GM12874 (cell line): ENCODE measurements around the gene MT2A.

ENCODE experiments used
- TF ChIP-seq, protein P1 (sequence below): IDR thresholded peaks from 2 replicates; pipeline ENCODE4 v1.5.1; 2011; ENCODE audit warnings: low read depth, mild to moderate bottlenecking, control low read depth, low read length, moderate library complexity; ENCODE audit not compliant: insufficient read depth

MT2A gene

DNA sequence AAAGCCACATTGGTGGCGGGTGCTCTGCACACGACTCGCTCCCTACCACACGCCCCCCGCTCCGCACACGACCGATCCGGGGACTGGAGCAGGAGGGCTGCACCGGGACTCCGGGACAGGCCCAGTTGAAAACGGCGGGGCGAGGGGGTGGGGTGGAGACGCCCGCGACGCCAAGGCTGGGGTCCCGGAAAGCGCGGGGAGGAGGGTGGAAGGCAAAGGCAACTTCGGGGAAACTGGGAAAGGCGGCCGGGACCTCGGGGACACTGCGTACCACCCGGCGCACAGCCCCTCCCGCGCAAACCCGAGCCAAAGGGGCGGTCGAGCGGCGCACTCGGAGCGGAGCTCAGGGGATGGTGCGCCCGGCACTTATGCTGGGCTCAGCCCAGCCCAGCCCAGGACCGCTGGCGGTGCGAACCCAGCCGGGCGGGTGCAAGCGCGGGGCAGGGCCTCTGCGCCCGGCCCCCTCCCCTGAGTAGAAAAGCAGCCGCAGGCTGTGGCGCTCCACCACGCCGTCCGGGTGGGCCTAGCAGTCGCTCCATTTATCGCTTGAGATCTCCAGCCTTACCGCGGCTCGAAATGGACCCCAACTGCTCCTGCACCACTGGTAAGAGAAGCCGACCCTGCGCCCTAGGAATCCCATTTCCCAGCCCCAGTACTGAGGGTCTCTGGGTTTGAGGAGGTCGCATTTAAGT, 23.9 kb downstream of the MT2A start, which contains the start of gene MT1M:
TSS of gene MT1M (plus strand) at position 504 of the 692 bp plus-strand sequence. CDS start at position 577, 73 bp downstream.
- TF ChIP-seq, protein P1, sequence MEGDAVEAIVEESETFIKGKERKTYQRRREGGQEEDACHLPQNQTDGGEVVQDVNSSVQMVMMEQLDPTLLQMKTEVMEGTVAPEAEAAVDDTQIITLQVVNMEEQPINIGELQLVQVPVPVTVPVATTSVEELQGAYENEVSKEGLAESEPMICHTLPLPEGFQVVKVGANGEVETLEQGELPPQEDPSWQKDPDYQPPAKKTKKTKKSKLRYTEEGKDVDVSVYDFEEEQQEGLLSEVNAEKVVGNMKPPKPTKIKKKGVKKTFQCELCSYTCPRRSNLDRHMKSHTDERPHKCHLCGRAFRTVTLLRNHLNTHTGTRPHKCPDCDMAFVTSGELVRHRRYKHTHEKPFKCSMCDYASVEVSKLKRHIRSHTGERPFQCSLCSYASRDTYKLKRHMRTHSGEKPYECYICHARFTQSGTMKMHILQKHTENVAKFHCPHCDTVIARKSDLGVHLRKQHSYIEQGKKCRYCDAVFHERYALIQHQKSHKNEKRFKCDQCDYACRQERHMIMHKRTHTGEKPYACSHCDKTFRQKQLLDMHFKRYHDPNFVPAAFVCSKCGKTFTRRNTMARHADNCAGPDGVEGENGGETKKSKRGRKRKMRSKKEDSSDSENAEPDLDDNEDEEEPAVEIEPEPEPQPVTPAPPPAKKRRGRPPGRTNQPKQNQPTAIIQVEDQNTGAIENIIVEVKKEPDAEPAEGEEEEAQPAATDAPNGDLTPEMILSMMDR: no peak

DNA sequence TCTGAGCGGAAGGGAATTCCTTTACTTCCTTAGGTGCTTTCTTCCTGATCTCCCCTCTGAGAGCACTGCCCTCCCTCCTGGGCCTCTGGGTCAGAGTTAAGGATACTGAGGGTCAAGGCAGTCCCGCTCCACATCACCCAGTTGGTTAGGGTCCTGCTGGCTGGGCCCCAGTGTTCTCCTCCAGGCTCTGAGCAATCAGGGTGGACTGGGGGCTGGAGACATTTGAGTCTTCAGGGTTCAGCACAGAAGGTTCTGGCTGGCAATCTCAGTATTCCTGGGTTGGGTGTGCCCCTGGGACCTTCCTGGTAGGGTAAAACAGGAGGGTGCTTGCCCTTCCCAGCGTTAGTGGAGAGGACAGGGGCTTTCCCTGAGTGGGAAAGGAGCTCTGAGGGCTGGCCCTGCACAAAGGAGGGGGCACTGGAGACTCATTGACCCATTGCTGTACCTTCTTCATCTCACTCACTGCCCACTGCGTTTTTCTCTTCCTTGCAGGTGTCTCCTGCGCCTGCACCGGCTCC, 24.5 kb downstream of the MT2A start:
- TF ChIP-seq, protein P1: no peak

DNA sequence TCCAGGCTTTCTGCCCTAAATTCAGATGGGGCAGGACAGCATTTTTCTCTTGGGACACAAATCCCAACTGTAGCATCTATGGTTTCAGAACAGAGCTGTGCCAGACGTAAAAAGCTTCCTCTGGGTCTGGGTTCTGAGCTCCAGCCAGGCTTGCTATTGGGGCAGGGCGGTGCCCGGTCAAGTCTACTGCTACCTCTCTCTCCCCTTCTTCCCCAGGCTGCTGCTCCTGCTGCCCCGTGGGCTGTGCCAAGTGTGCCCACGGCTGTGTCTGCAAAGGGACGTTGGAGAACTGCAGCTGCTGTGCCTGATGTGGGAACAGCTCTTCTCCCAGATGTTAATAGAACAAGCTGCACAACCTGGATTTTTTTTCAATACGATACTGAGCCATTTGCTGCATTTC, 25.2 kb downstream of the MT2A start:
- TF ChIP-seq, protein P1: no peak

DNA sequence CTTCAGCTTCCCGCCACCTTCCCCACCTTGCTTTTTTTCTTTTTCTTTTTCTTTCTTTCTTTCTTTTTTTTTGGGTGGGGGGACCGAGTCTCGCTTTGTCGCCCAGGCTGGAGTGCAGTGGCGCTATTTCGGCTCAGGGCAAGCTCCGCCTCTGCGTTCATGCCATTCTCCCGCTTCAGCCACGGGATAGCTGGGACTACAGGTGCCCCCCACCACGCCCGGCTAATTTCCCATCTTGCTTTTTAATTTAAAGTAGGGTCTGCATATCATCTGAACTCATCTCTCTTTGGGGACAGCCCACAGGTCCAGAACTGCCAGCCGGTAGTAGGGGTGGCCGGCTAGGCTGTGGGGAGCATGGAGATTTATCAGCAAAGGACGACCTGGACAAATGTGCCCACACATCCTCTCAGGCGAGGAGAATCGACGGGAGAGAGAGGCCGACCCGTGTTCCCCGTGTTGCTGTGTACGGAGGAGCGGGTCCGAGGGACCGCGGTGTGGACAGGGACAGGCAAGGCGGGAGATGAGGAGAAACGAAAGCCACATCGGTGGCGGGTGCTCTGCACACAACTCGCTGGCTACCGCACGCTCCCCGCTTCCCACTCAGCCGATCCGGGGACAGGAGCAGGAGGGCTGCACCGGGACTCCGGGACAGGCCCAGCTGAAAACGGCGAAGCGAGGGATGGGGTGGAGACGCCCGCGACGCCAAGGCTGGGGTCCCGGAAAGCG, 26.5 kb downstream of the MT2A start:
- TF ChIP-seq, protein P1: no peak

DNA sequence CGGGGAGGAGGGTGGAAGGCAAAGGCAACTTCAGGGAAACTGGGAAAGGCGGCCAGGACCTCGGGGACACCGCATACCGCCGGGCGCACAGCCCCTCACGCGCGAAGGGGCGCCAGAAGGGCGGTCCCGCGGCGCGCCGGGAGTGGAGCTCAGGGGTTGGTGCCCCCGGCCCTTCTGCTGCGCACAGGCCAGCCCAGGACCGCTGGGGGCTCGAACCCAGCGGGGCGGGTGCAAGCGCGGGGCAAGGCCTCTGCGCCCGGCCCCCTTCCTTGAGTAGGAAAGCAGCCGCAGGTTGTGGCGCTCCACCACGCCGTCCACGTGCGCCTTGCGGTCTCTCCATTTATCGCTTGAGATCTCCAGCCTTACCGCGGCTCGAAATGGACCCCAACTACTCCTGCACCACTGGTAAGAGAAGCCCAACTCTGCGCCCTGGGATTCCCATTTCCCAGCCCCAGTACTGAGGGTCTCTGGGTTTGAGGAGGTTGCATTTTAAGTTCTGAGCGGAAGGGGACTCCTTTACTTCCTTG, 27.1 kb downstream of the MT2A start:
- TF ChIP-seq, protein P1: no peak

DNA sequence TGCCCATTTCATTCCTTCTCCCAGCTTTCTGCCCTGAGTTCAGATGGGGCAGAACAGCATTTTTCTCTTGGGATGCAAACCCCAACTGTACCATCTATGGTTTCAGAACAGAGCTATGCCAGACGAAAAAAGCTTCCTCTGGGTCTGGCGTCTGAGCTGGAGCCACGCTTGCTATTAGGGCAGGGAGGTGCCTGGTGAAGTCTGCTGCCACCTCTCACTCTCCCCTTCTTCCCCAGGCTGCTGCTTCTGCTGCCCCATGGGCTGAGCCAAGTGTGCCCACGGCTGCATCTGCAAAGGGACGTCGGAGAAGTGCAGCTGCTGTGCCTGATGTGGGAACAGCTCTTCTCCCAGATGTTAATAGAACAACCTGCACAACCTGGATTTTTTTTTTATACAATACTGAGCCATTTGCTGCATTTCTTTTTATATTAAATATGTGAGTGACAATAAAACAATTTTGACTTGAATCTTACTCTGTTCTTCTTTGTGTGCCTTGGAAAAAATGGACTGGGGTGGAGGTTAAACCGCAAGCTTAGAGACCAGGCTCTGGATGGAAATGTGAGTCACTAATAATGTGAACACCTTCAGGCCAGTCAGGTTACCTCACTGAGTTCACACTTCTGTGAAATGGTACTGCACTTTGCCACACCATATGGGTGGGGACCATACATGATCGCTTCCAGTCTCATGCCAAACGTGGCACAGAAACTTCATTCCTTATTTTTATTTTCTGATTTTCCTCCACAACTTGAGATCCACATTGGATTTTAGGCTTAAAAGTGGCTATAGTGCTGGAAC, 28.4 kb downstream of the MT2A start:
- TF ChIP-seq, protein P1: no peak
